H1 (cell line): ENCODE results near the gene F10. TPM values are rescaled to one million over a fixed set of nuclear protein-coding genes. Genes with fewer than 3 reads are reported as not detected.

ENCODE experiments used
- CTCF ChIA-PET: fragments of 300-600 bp; sonication (Branson Sonifier 250); formaldehyde crosslinking; loops from one replicate; lab custom pipeline; 2021; ENCODE audit not compliant: partially characterized antibody; lab: Charles Lee
- POLR2A ChIA-PET: fragments of 300-600 bp; sonication (Branson Sonifier 250); formaldehyde crosslinking; loops from one replicate; lab custom pipeline; 2021; ENCODE audit warnings: inconsistent platforms; ENCODE audit not compliant: partially characterized antibody; lab: Charles Lee
- DNase-seq, 2 experiments: peaks; one replicate each; pipeline versions ENCODE4 v3.0.0 to v3.0.0-alpha.2; 2010 to 2022; ENCODE audit warnings: low spot score in 2 of 2, low read depth in 1 of 2, mixed read lengths in 1 of 2
- FAIRE-seq: peaks from 2 replicates; lab custom pipeline; 2011; peaks lifted over from hg19 to GRCh38; lab: Jason Lieb, UNC
- H2AFZ ChIP-seq: 2 replicates; pipeline ENCODE4 v1.8.1; 2012; ENCODE audit warnings: low read length, inconsistent platforms
- H2AK5ac ChIP-seq: 2 replicates; pipeline ENCODE4 v1.6.1; 2013; ENCODE audit warnings: low read depth, low read length
- H2BK120ac ChIP-seq: replicated peaks from 2 replicates; pipeline ENCODE3; 2013; ENCODE audit warnings: low read depth, low read length, inconsistent platforms
- H2BK12ac ChIP-seq: 2 replicates; pipeline ENCODE4 v1.6.1; 2013; ENCODE audit warnings: low read depth, low read length
- H2BK15ac ChIP-seq: 2 replicates; pipeline ENCODE4 v1.6.1; 2013; ENCODE audit warnings: low read length
- H2BK20ac ChIP-seq: 2 replicates; pipeline ENCODE4 v1.6.1; 2013; ENCODE audit warnings: low read length
- H2BK5ac ChIP-seq: 2 replicates; pipeline ENCODE4 v1.6.1; 2013; ENCODE audit warnings: low read depth, low read length
- H3K14ac ChIP-seq: 2 replicates; pipeline ENCODE4 v1.6.1; 2013; ENCODE audit warnings: inconsistent platforms; ENCODE audit not compliant: insufficient read length
- H3K18ac ChIP-seq: 2 replicates; pipeline ENCODE4 v1.6.1; 2013; ENCODE audit warnings: low read length; ENCODE audit errors: extremely low read depth
- H3K23ac ChIP-seq: 2 replicates; pipeline ENCODE4 v1.6.1; 2013; ENCODE audit warnings: inconsistent platforms; ENCODE audit not compliant: insufficient read length
- H3K23me2 ChIP-seq: 2 replicates; pipeline ENCODE4 v1.6.1; 2013; ENCODE audit warnings: low read depth, low read length
- H3K27ac ChIP-seq: 2 replicates; pipeline ENCODE4 v1.6.1; 2011; ENCODE audit warnings: low read depth, low read length, inconsistent platforms
- H3K27me3 ChIP-seq, 4 experiments: replicated peaks in 1 of 4; 1 replicate in 1 of 4; 2 replicates in 3 of 4; pipeline versions ENCODE4 v1.6.1 to v1.8.1; 2011 to 2013; ENCODE audit warnings: low read length in 3 of 4, mild to moderate bottlenecking in 3 of 4, inconsistent platforms in 2 of 4, mixed read lengths in 2 of 4, moderate library complexity in 1 of 4; ENCODE audit not compliant: control insufficient read depth in 3 of 4, insufficient read depth in 3 of 4; ENCODE audit errors: extremely low read depth in 1 of 4
- H3K36me3 ChIP-seq, 4 experiments: 2 replicates each; pipeline versions ENCODE4 v1.6.1 to v1.8.1; 2011 to 2013; ENCODE audit warnings: mild to moderate bottlenecking in 4 of 4, low read length in 3 of 4, moderate library complexity in 2 of 4, control low read depth in 1 of 4, inconsistent platforms in 1 of 4; ENCODE audit not compliant: insufficient read depth in 4 of 4, control insufficient read depth in 2 of 4
- H3K4ac ChIP-seq: replicated peaks from 2 replicates; pipeline ENCODE3; 2013; ENCODE audit warnings: low read length, low read depth, mixed read lengths, inconsistent platforms; ENCODE audit not compliant: insufficient read length
- H3K4me1 ChIP-seq, 4 experiments: replicated peaks in 1 of 4; 1 replicate in 1 of 4; 2 replicates in 3 of 4; pipeline versions ENCODE4 v1.6.1 to v1.8.1; 2011 to 2013; ENCODE audit warnings: low read length in 3 of 4, inconsistent platforms in 2 of 4, mixed read lengths in 1 of 4; ENCODE audit not compliant: insufficient read depth in 4 of 4, control insufficient read depth in 3 of 4
- H3K4me2 ChIP-seq, 2 experiments: 2 replicates each; pipeline versions ENCODE4 v1.6.1 to v1.8.1; 2011 to 2013; ENCODE audit warnings: low read depth in 2 of 2, low read length in 2 of 2, control low read depth in 1 of 2, inconsistent platforms in 1 of 2, mild to moderate bottlenecking in 1 of 2; ENCODE audit not compliant: insufficient read depth in 1 of 2
- H3K4me3 ChIP-seq, 4 experiments: fragments of 200-600, 300-600 bp in 1 of 4; sonication (generic), shearing (Covaris generic), sonication (Bioruptor Twin) in 1 of 4; 2 replicates each; pipeline versions ENCODE4 v1.5.1 to v1.8.1; 2011 to 2016; ENCODE audit warnings: low read length in 4 of 4, low read depth in 3 of 4, control low read depth in 2 of 4, inconsistent platforms in 2 of 4, mild to moderate bottlenecking in 2 of 4, mixed read lengths in 1 of 4, moderate library complexity in 1 of 4; ENCODE audit not compliant: insufficient read depth in 2 of 4; ENCODE audit errors: extremely low read depth in 1 of 4
- H3K56ac ChIP-seq: replicated peaks from 2 replicates; pipeline ENCODE3; 2013; ENCODE audit warnings: low read depth, mild to moderate bottlenecking, mixed read lengths, low read length, inconsistent platforms; ENCODE audit not compliant: insufficient read length
- H3K79me1 ChIP-seq: 2 replicates; pipeline ENCODE4 v1.6.1; 2013; ENCODE audit warnings: low read depth, low read length, control low read depth
- H3K79me2 ChIP-seq, 2 experiments: 2 replicates each; pipeline versions ENCODE4 v1.6.1 to v1.8.1; 2012 to 2013; ENCODE audit warnings: low read length in 2 of 2, mild to moderate bottlenecking in 2 of 2, inconsistent platforms in 1 of 2; ENCODE audit not compliant: insufficient read depth in 2 of 2, control insufficient read depth in 1 of 2
- H3K9ac ChIP-seq, 4 experiments: replicated peaks in 1 of 4; 1 replicate in 1 of 4; 2 replicates in 3 of 4; pipeline versions ENCODE4 v1.6.1 to v1.8.1; 2011 to 2013; ENCODE audit warnings: low read depth in 3 of 4, low read length in 3 of 4, control low read depth in 2 of 4, mild to moderate bottlenecking in 2 of 4, moderate library complexity in 2 of 4, inconsistent platforms in 1 of 4; ENCODE audit errors: extremely low read depth in 1 of 4
- H3K9me3 ChIP-seq, 2 experiments: 2 replicates each; pipeline versions ENCODE4 v1.6.1 to v1.8.1; 2012 to 2013; ENCODE audit warnings: mild to moderate bottlenecking in 2 of 2, moderate library complexity in 2 of 2, control low read depth in 1 of 2, inconsistent platforms in 1 of 2, low read depth in 1 of 2, low read length in 1 of 2, mixed read lengths in 1 of 2; ENCODE audit not compliant: insufficient read depth in 2 of 2
- H4K20me1 ChIP-seq, 2 experiments: replicated peaks in 1 of 2; 2 replicates each; pipeline versions ENCODE3 to v1.8.1; 2011 to 2013; ENCODE audit warnings: inconsistent platforms in 2 of 2, low read length in 2 of 2, mild to moderate bottlenecking in 1 of 2; ENCODE audit not compliant: insufficient read depth in 2 of 2, control insufficient read depth in 1 of 2
- H4K5ac ChIP-seq: 2 replicates; pipeline ENCODE4 v1.6.1; 2013; ENCODE audit warnings: low read length, low read depth, mixed read lengths, inconsistent platforms; ENCODE audit not compliant: insufficient read length
- H4K8ac ChIP-seq: 2 replicates; pipeline ENCODE4 v1.8.0; 2013; ENCODE audit warnings: mild to moderate bottlenecking, moderate library complexity, low read length, inconsistent platforms; ENCODE audit not compliant: insufficient read depth; ENCODE audit errors: extremely low read depth
- H4K91ac ChIP-seq: replicated peaks from 2 replicates; pipeline ENCODE3; 2013; ENCODE audit warnings: low read length, mixed read lengths, inconsistent platforms; ENCODE audit not compliant: insufficient read length
- BACH1 ChIP-seq: IDR thresholded peaks from 2 replicates; pipeline ENCODE4 v1.6.1; 2012; ENCODE audit warnings: low read length, improper control_type of control experiment
- CBX5 ChIP-seq: fragments of 300-800, 300-1000 bp; sonication (generic); IDR thresholded peaks from 2 replicates; pipeline ENCODE4 v1.7.1; 2016; ENCODE audit warnings: antibody characterized with exemption, low read length, low read depth
- EP300 ChIP-seq, 2 experiments: IDR thresholded peaks; 1 replicate in 1 of 2; 2 replicates in 1 of 2; pipeline ENCODE4 v1.6.1; 2011 to 2012; ENCODE audit warnings: low read depth in 2 of 2, low read length in 2 of 2, mild to moderate bottlenecking in 2 of 2, borderline replicate concordance in 1 of 2, inconsistent platforms in 1 of 2, moderate library complexity in 1 of 2
- KDM5A ChIP-seq: fragments of 200-600 bp; IDR thresholded peaks from 2 replicates; pipeline ENCODE4 v1.7.1; 2012; ENCODE audit warnings: mild to moderate bottlenecking, low read length, inconsistent platforms, mixed read lengths
- POU5F1 ChIP-seq: IDR thresholded peaks from 2 replicates; pipeline ENCODE4 v1.6.1; 2011; ENCODE audit warnings: low read depth, mild to moderate bottlenecking, low read length, moderate library complexity
- SIN3A ChIP-seq, 2 experiments: IDR thresholded peaks in 1 of 2; conservative IDR thresholded peaks in 1 of 2; 2 replicates each; pipeline ENCODE4 v1.6.1; 2011 to 2012; ENCODE audit warnings: low read length in 2 of 2, improper control_type of control experiment in 1 of 2, low read depth in 1 of 2, mild to moderate bottlenecking in 1 of 2
- SP2 ChIP-seq: IDR thresholded peaks from 2 replicates; pipeline ENCODE4 v1.6.1; 2012; ENCODE audit warnings: mild to moderate bottlenecking, low read length, inconsistent platforms
- SRF ChIP-seq: IDR thresholded peaks from 2 replicates; pipeline ENCODE4 v1.6.1; 2011; ENCODE audit warnings: mild to moderate bottlenecking, low read depth, low read length, moderate library complexity
- TAF1 ChIP-seq: IDR thresholded peaks from 2 replicates; pipeline ENCODE4 v1.6.1; 2011; ENCODE audit warnings: mild to moderate bottlenecking, low read depth, low read length
- TBP ChIP-seq: IDR thresholded peaks from 2 replicates; pipeline ENCODE4 v1.6.1; 2011; ENCODE audit warnings: low read depth, low read length, improper control_type of control experiment
- ZNF274 ChIP-seq: IDR thresholded peaks from 2 replicates; pipeline ENCODE4 v1.7.0; 2012; ENCODE audit warnings: low read length, borderline replicate concordance; ENCODE audit errors: extremely low read depth
- WGBS, 2 experiments: shearing (Covaris generic) in 1 of 2; methylation state at CpG; one replicate each; pipeline versions ENCODE4 v1.1.6 to v1.1.7; 2013 to 2015; ENCODE audit warnings: low lambda C conversion rate in 2 of 2, mixed read lengths in 2 of 2, inconsistent platforms in 1 of 2, low coverage in 1 of 2, missing lambda C conversion rate in 1 of 2; ENCODE audit not compliant: insufficient replicate concordance in 2 of 2, insufficient coverage in 1 of 2, insufficient read length in 1 of 2; ENCODE audit errors: extremely low coverage in 1 of 2, missing lambda C conversion rate in 1 of 2; 5-methylcytosine and 5-hydroxymethylcytosine counted together
- polyA plus RNA-seq, 7 experiments: library from polyadenylated mRNA; depleted of rRNA in 3 of 7; stranded (reverse) in 5 of 7; unstranded in 2 of 7; fragments of >200 nt in 5 of 7; fragments of 200-250 nt in 2 of 7; gene quantifications; 1 replicate in 5 of 7; 2 replicates in 1 of 7; 4 replicates in 1 of 7; pipeline versions ENCODE4 v1.2.1 to v1.2.3, GENCODE V29; 2011 to 2013; ENCODE audit warnings: missing spikeins in 2 of 7, mixed read lengths in 2 of 7
- total RNA-seq: library from RNA; stranded (reverse); fragmentation: NEBNext Ultra II Directional; extraction: Animal tissue kit (Norgen Biotek cat#: 25700); gene quantifications from 2 replicates; pipeline ENCODE4 v1.2.1, GENCODE V29; 2021
- TF ChIP-seq, protein P1 (sequence below): IDR thresholded peaks from 2 replicates; pipeline ENCODE4 v1.6.1; 2012; ENCODE audit warnings: inconsistent platforms
- TF ChIP-seq, protein P2 (sequence below): IDR thresholded peaks from 2 replicates; pipeline ENCODE4 v1.6.1; 2012; ENCODE audit warnings: low read length, inconsistent platforms

The F10 gene
- total and polyA plus RNA-seq, 2 of the 8 experiments (the other 6 are each of a cell fraction or from before 2014, with no cell fraction given) = 2.0 to 4.2 TPM

- H2BK12ac ChIP-seq = no peak overlapping the region
- H4K5ac ChIP-seq = no peak overlapping the region
- H3K27ac ChIP-seq = no peak overlapping the region
- FAIRE-seq (no peak), DNase-seq (no peak)
- 92% methylated on average over 12 of the region's 12 CpGs; no CpG with 5 or more reads in 1 of the 2 experiments for WGBS, 2 experiments
- H2BK20ac ChIP-seq = no peak overlapping the region
- H2AFZ ChIP-seq = no peak overlapping the region
- no peak overlapping the region for H3K4me3 ChIP-seq
- no peak overlapping the region for H3K23ac ChIP-seq
- no peak overlapping the region for H4K8ac ChIP-seq
- no peak overlapping the region for H2BK15ac ChIP-seq
- H3K18ac ChIP-seq = no peak overlapping the region
- H3K9ac ChIP-seq = no peak overlapping the region
- H3K9me3 ChIP-seq = no peaks in the 10 kb centered on the region
- no peak overlapping the region for H3K56ac ChIP-seq
- no peaks in the 10 kb centered on the region for H4K20me1 ChIP-seq
- H3K4me2 ChIP-seq = no peak overlapping the region
- no peaks in the 10 kb centered on the region for H3K36me3 ChIP-seq
- H3K4me1 ChIP-seq = peaks cover 0 to 22% (median 14%) of the 10 kb centered on the region in 4 experiments; a peak in 6 of 7 replicates
- H4K91ac ChIP-seq = no peak overlapping the region
- no peaks in the 10 kb centered on the region for H3K79me2 ChIP-seq
- H2AK5ac ChIP-seq = no peak overlapping the region
- no peaks in the 10 kb centered on the region for H3K79me1 ChIP-seq
- ChIA-PET CTCF (no interaction called here), POLR2A (interaction anchor here (1.0 to 1.2 kb wide), 5 partner anchors 14 to 51 kb away, joined by 3 to 7 read pairs (median 3); no protein-coding TSS in a partner anchor)
- no peak overlapping the region for H2BK120ac ChIP-seq
- H2BK5ac ChIP-seq = no peak overlapping the region
- H3K27me3 ChIP-seq = no peaks in the 10 kb centered on the region; a peak in 1 of 7 replicates
- no peak overlapping the region for H3K4ac ChIP-seq
- H3K23me2 ChIP-seq = no peaks in the 10 kb centered on the region; the same call in 1 of the 2 replicates
- H3K14ac ChIP-seq = no peak overlapping the region
- TF ChIP-seq SP2 (no peak), EP300 (IDR thresholded peaks at IDR 0.05; ENCODE audit: borderline replicate concordance in 1 of 2, low read depth in 2 of 2, low read length in 2 of 2) (no peak), TBP (no peak), POU5F1 (no peak), KDM5A (no peak), BACH1 (no peak), ZNF274 (no peak), TAF1 (no peak), SRF (no peak), SIN3A (conservative IDR thresholded peaks at IDR 0.05 in 1 of 2, IDR thresholded peaks at IDR 0.05 in 1 of 2; ENCODE audit: low read depth in 1 of 2, low read length in 2 of 2) (no peak), CBX5 (no peak)
- TF ChIP-seq, protein P1, sequence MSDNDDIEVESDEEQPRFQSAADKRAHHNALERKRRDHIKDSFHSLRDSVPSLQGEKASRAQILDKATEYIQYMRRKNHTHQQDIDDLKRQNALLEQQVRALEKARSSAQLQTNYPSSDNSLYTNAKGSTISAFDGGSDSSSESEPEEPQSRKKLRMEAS = no peak
- TF ChIP-seq, protein P2, sequence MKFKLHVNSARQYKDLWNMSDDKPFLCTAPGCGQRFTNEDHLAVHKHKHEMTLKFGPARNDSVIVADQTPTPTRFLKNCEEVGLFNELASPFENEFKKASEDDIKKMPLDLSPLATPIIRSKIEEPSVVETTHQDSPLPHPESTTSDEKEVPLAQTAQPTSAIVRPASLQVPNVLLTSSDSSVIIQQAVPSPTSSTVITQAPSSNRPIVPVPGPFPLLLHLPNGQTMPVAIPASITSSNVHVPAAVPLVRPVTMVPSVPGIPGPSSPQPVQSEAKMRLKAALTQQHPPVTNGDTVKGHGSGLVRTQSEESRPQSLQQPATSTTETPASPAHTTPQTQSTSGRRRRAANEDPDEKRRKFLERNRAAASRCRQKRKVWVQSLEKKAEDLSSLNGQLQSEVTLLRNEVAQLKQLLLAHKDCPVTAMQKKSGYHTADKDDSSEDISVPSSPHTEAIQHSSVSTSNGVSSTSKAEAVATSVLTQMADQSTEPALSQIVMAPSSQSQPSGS = no peak
Measured at GRCh38 chr13:113160983-113161382, 38.4 kb downstream of the F10 start.
